Right lobe of liver (tissue), 6 donors: Measurements from ENCODE around the gene DNA2. TPM values are rescaled to one million over a fixed set of nuclear protein-coding genes. Genes with fewer than 3 reads are reported as not detected.
A peak's percentile ranks its signal among the peaks of the same experiment; 100 is the strongest.

Experiments
- ATAC-seq, 4 donors: fragments of 200-7000 bp; cut with Tn5 transposase; one replicate each; pipeline ENCODE4 v1.9.1; 2020; ENCODE audit warnings: mild to moderate bottlenecking in 4 of 4, moderate library complexity in 4 of 4
- DNase-seq, 3 donors: peaks; one replicate each; pipeline ENCODE4 v3.0.0-alpha.2; 2020
- H3K27ac ChIP-seq, 3 donors: fragments of 200-600 bp; one replicate each; pipeline ENCODE4 v1.8.0; 2022
- H3K27me3 ChIP-seq, 2 donors: fragments of 200-600 bp; one replicate each; pipeline ENCODE4 v1.8.0; 2022
- H3K36me3 ChIP-seq, 4 donors: fragments of 200-600 bp; sonication (generic) in 1 of 4; one replicate each; pipeline versions ENCODE4 v1.5.1 to v1.8.0; 2017 to 2022; ENCODE audit warnings: control low read depth in 1 of 4
- H3K4me1 ChIP-seq, 4 donors: fragments of 200-600 bp; sonication (generic) in 1 of 4; one replicate each; pipeline versions ENCODE4 v1.5.1 to v1.8.0; 2017 to 2022; ENCODE audit warnings: control low read depth in 1 of 4
- H3K4me3 ChIP-seq, 3 donors: fragments of 200-600 bp; one replicate each; pipeline ENCODE4 v1.8.0; 2022
- H3K9me3 ChIP-seq, 4 donors: fragments of 200-600 bp; sonication (generic) in 1 of 4; one replicate each; pipeline versions ENCODE4 v1.5.1 to v1.8.0; 2017 to 2022; ENCODE audit warnings: control low read depth in 1 of 4
- CTCF ChIP-seq, 4 donors: fragments of 200-600 bp in 3 of 4; fragments of 450-650 bp in 1 of 4; IDR thresholded peaks; one replicate each; pipeline versions ENCODE4 v1.5.1 to v1.8.0; 2016 to 2022; ENCODE audit warnings: antibody characterized with exemption in 4 of 4, mild to moderate bottlenecking in 2 of 4
- POLR2A ChIP-seq: fragments of 450-650 bp; IDR thresholded peaks from one replicate; pipeline ENCODE4 v1.6.1; 2017; ENCODE audit warnings: antibody characterized with exemption, mild to moderate bottlenecking
- WGBS: methylation state at CpG from one replicate; pipeline ENCODE4 v1.1.6; 2018; ENCODE audit warnings: low coverage, low lambda C conversion rate; ENCODE audit not compliant: insufficient coverage; ENCODE audit errors: missing lambda C conversion rate; 5-methylcytosine and 5-hydroxymethylcytosine counted together
- intact Hi-C, 2 donors: fragments of 100-400 bp; cut with DNase I; formaldehyde crosslinking; loops; one replicate each; pipeline versions ENCODE4 v1.11.2 to v1.14.1; 2022
- small RNA-seq, 2 experiments: library from RNA; depleted of rRNA; stranded (forward); fragments of <200 nt; gene quantifications; one replicate each; pipeline ENCODE3, GENCODE V24; 2016
- total RNA-seq, 6 experiments: library from RNA; depleted of rRNA in 2 of 6; stranded (reverse); fragments of >200 nt in 2 of 6; fragmentation: NEBNext Ultra II Directional in 3 of 6; extraction: Animal tissue kit (Norgen Biotek cat#: 25700) in 3 of 6; gene quantifications; one replicate each; pipeline versions ENCODE4 v1.1.0 to v1.2.4, GENCODE V29; 2016 to 2023
- donor health status: DM: no; HTN: yes; CAD: no.
- donor health status: DM: no; HTN: no; CAD: no.
- donor health status: DM: no; HTN: no; CAD: no.
- donor health status: DM: no; HTN: yes; CAD: no.
- donor health status: DM: no; HTN: yes; CAD: no.

The DNA2 gene
- total RNA-seq, 6 experiments from 2014 or later, result 2.6 to 18.9 (median 3.8) TPM

DNA sequence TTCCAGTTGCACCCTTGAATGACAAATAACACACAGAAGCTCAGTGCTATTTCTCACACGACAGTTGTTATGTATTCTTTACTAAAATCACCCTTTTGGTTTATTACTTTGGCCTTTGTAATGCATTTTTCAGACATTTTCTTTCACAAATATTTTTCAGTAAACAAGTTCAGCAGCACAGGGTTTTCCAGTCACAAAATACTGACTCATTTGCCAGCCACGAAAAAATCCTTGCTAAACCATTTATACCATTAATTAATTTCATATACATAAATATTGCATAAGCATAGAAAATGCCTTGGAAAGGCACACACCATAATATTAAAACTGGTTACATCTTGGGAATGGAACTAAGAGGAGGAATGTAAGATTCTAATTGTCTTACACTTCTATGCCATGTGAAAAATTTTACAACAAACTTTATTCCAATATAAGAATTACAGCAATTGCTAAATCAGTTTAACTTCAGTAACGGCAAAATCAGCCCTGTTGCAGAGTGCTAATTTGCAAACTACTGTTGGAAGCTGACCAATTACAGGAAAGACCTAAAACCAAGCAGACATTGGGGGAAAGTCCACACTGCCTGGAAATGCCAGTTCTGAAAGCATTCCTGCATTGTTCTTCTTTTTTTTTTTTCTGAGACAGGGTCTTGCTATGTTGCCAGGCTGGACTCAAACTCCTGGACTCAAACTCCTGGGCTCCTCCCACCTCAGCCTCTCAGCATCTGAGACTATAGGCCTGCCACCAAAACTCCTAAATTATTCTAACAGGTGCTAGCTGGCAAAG is 107.5 kb downstream of the DNA2 start:
- Histone ChIP-seq H3K36me3 (peaks cover 0 to 22% (median 2%) of the 10 kb centered on the region in 4 donors), H3K4me3 (no peak overlapping the region), H3K27ac (no peak overlapping the region), H3K27me3 (no peaks in the 10 kb centered on the region), H3K9me3 (no peaks in the 10 kb centered on the region), H3K4me1 (peaks cover 0 to 11% (median 0%) of the 10 kb centered on the region in 4 donors)
- TF ChIP-seq CTCF (IDR thresholded peaks at IDR 0.05), result no peak
- TF ChIP-seq POLR2A, result no peak
- ATAC-seq (peak; percentile 27 to 60 (median 50)), DNase-seq (no peak)
- 44% methylated on average over 3 of the region's 3 CpGs for WGBS
- intact Hi-C loops, result no loop called here

Small RNAs within 50 kb of the gene (small RNA-seq; reads per million reads assigned to genes)
- gene RF00019, result 0 reads per million in 2 experiments
- gene RNA5SP319, result 0.10 to 0.78 reads per million in 2 experiments

Other genes starting within 250 kb of the DNA2 start
- gene ATOH7, start 239.9 kb downstream of the DNA2 start, total RNA-seq, result 1 to 10 TPM in 1 of 6 experiments, under 1 TPM in 3, not detected in 2; 0.25 to 1.1 (median 0.46) TPM
- 10 to 100 TPM; 13.2 to 40.7 (median 25.3) TPM for gene HNRNPH3, start 139.9 kb downstream of the DNA2 start, total RNA-seq
- gene PBLD, start 139.0 kb downstream of the DNA2 start, total RNA-seq, result 100 to 1,000 TPM in 4 of 6 experiments, 10 to 100 TPM in 2; 45.5 to 162 (median 129) TPM
- gene RUFY2, start 64.7 kb downstream of the DNA2 start, total RNA-seq, result 1 to 10 TPM; 4.7 to 9.0 (median 5.6) TPM
- 10 to 100 TPM; 13.9 to 36.9 (median 23.2) TPM for gene SLC25A16, start 55.5 kb upstream of the DNA2 start, total RNA-seq
- under 1 TPM; 0.62 to 0.86 (median 0.67) TPM for gene TET1, start 88.4 kb upstream of the DNA2 start, total RNA-seq
- 10 to 100 TPM; 16.9 to 30.6 (median 22.4) TPM for gene CCAR1, start 249.3 kb upstream of the DNA2 start, total RNA-seq